ENCODE data around the gene UMAD1. TPM values are rescaled to one million over a fixed set of nuclear protein-coding genes. Genes with fewer than 3 reads are reported as not detected.

The UMAD1 gene
- total and polyA plus RNA-seq, 2 of the 13 experiments (the other 11 are each of a cell fraction or from before 2014, with no cell fraction given), result 16.8 to 17.6 TPM

- TF ChIP-seq MEIS2 (CRISPR knock-in tag; IDR thresholded peaks at IDR 0.05) (no peak), ZNF546 (CRISPR knock-in tag; conservative IDR thresholded peaks at IDR 0.05) (no peak), ZNF468 (CRISPR knock-in tag; IDR thresholded peaks at IDR 0.05) (no peak), SETDB1 (CRISPR knock-in tag; IDR thresholded peaks at IDR 0.05; ENCODE audit: borderline replicate concordance) (no peak), ZNF460 (CRISPR knock-in tag; IDR thresholded peaks at IDR 0.05; ENCODE audit: borderline replicate concordance) (no peak), HMG20B (CRISPR knock-in tag; conservative IDR thresholded peaks at IDR 0.05) (no peak)
These were observed 48.4 kb downstream of the UMAD1 start (continued) for GRCh38 chr7:7688956-7689355.

GRCh38 chr7:7693881-7694280 lies 53.3 kb downstream of the UMAD1 start:
- peak; percentile 69 for DNase-seq (ENCODE audit: low spot score)
- in situ Hi-C loops (cut with HindIII; ENCODE audit: extremely low pct_ligation_motif_present, low pct_unique_long_range_greater_than_20kb), result no loop called here
- no peak overlapping the region for H3K27ac ChIP-seq (ENCODE audit: extremely low read length, insufficient read depth, low read length)
- TF ChIP-seq ZNF496 (CRISPR knock-in tag; IDR thresholded peaks at IDR 0.05; ENCODE audit: insufficient replicate concordance) (no peak), ATF2 (CRISPR knock-in tag; IDR thresholded peaks at IDR 0.05) (no peak), FOXA3 (CRISPR knock-in tag; IDR thresholded peaks at IDR 0.05) (0 out of 2 replicates have a peak, but pooled peaks have one; percentile 8), GATAD2A (CRISPR knock-in tag; IDR thresholded peaks at IDR 0.05) (0 out of 2 replicates have a peak, but pooled peaks have one; percentile 13), GFI1 (CRISPR knock-in tag; IDR thresholded peaks at IDR 0.05; ENCODE audit: borderline replicate concordance) (no peak), DMAP1 (CRISPR knock-in tag; IDR thresholded peaks at IDR 0.05) (no peak), ZNF18 (CRISPR knock-in tag; IDR thresholded peaks at IDR 0.05; ENCODE audit: insufficient replicate concordance) (no peak), HMG20A (CRISPR knock-in tag; IDR thresholded peaks at IDR 0.05; ENCODE audit: borderline replicate concordance) (peak; percentile 38; the same call in 1 of the 2 replicates), CERS6 (CRISPR knock-in tag; IDR thresholded peaks at IDR 0.05) (no peak), BRD4 (CRISPR knock-in tag; IDR thresholded peaks at IDR 0.05) (no peak), ATF7-NPFF (CRISPR knock-in tag; IDR thresholded peaks at IDR 0.05; ENCODE audit: low read depth) (no peak), EP300 (IDR thresholded peaks at IDR 0.05; ENCODE audit: low read depth in 2 of 2, low read length in 2 of 2) (peak in 1 of 2 experiments; percentile 16; a peak in 1 of 4 replicates), EP300 (CRISPR knock-in tag; IDR thresholded peaks at IDR 0.05; ENCODE audit: borderline replicate concordance) (no peak), ZNF430 (CRISPR knock-in tag; IDR thresholded peaks at IDR 0.05) (no peak)

More at GRCh38 chr7:7693881-7694280, 53.3 kb downstream of the UMAD1 start:
- Histone ChIP-seq H3K9me3 (ENCODE audit: low read length) (no peaks in the 10 kb centered on the region), H3K27me3 (ENCODE audit: control insufficient read depth in 1 of 2, insufficient read depth in 2 of 2, low read length in 2 of 2) (no peaks in the 10 kb centered on the region), H3K9ac (ENCODE audit: insufficient read depth, low read depth, low read length) (no peak overlapping the region), H3K4me2 (ENCODE audit: low read depth, low read length) (no peak overlapping the region), H3K4me1 (ENCODE audit: insufficient read depth, low read length) (peaks cover 18% of the 10 kb centered on the region), H4K20me1 (ENCODE audit: insufficient read depth, low read length) (no peaks in the 10 kb centered on the region), H3K4me3 (replicated peaks in 1 of 3; ENCODE audit: insufficient read depth in 1 of 3, low read depth in 2 of 3, low read length in 3 of 3) (no peak overlapping the region), H3K36me3 (replicated peaks in 1 of 2; ENCODE audit: control insufficient read depth in 1 of 2, insufficient read depth in 2 of 2, low read length in 2 of 2) (no peaks in the 10 kb centered on the region), H3K79me2 (ENCODE audit: insufficient read depth, low read length) (no peaks in the 10 kb centered on the region), H2AFZ (ENCODE audit: low read length) (no peak overlapping the region)
- ChIA-PET POLR2A (no interaction called here), CTCF (ENCODE audit: low intra/inter-chr PET ratio, low total read pairs) (no interaction called here)
- intact Hi-C loops (cut with micrococcal nuclease; ENCODE audit: unreplicated experiment), result no loop called here
- ATAC-seq, result no peak; the same call in 2 of the 3 replicates
- BruUV-seq (replicated peaks), result no TSS peak
- no peak for FAIRE-seq
